Liver (tissue), 9 donors: ENCODE measurements around the gene FAM185A. TPM values are rescaled to one million over a fixed set of nuclear protein-coding genes. Genes with fewer than 3 reads are reported as not detected.

Experiments used
- DNase-seq: peaks from one replicate; pipeline ENCODE4 v3.0.0-alpha.2; 2017; ENCODE audit warnings: low spot score
- H3K27ac ChIP-seq, 2 donors: one replicate each; pipeline ENCODE4 v1.7.0; 2013; ENCODE audit warnings: inconsistent platforms in 2 of 2, low read length in 2 of 2, control low read depth in 1 of 2, low read depth in 1 of 2, mild to moderate bottlenecking in 1 of 2
- H3K27me3 ChIP-seq, 4 donors: one replicate each; pipeline versions ENCODE4 v1.6.1 to v1.7.0; 2013; ENCODE audit warnings: low read length in 3 of 4, inconsistent platforms in 1 of 4, mild to moderate bottlenecking in 1 of 4, moderate library complexity in 1 of 4; ENCODE audit not compliant: control insufficient read depth in 4 of 4, insufficient read depth in 4 of 4
- H3K36me3 ChIP-seq, 4 donors: one replicate each; pipeline versions ENCODE4 v1.6.1 to v1.7.0; 2013; ENCODE audit warnings: low read length in 3 of 4, mild to moderate bottlenecking in 3 of 4, low read depth in 1 of 4, moderate library complexity in 1 of 4; ENCODE audit not compliant: control insufficient read depth in 4 of 4, insufficient read depth in 3 of 4
- H3K4me1 ChIP-seq, 4 donors: one replicate each; pipeline versions ENCODE4 v1.6.1 to v1.7.0; 2013; ENCODE audit warnings: low read length in 3 of 4, mild to moderate bottlenecking in 3 of 4, moderate library complexity in 1 of 4; ENCODE audit not compliant: control insufficient read depth in 4 of 4, insufficient read depth in 4 of 4
- H3K4me3 ChIP-seq, 3 donors: one replicate each; pipeline versions ENCODE4 v1.6.1 to v1.7.0; 2013; ENCODE audit warnings: low read length in 3 of 3, control low read depth in 1 of 3, low read depth in 1 of 3, mild to moderate bottlenecking in 1 of 3
- H3K9ac ChIP-seq, 2 donors: one replicate each; pipeline ENCODE4 v1.7.0; 2013; ENCODE audit warnings: low read length in 2 of 2, mild to moderate bottlenecking in 2 of 2, moderate library complexity in 2 of 2, control low read depth in 1 of 2, low read depth in 1 of 2
- H3K9me3 ChIP-seq, 4 donors: one replicate each; pipeline versions ENCODE4 v1.6.1 to v1.7.0; 2013; ENCODE audit warnings: low read length in 3 of 4; ENCODE audit not compliant: control insufficient read depth in 4 of 4
- EGR1 ChIP-seq, 2 donors: IDR thresholded peaks; 2 replicates each; pipeline ENCODE4 v1.6.1; 2016 to 2018; ENCODE audit warnings: antibody characterized with exemption in 2 of 2, low read depth in 2 of 2
- FOXA1 ChIP-seq: IDR thresholded peaks from 2 replicates; pipeline ENCODE4 v1.6.1; 2016; ENCODE audit warnings: antibody characterized with exemption
- FOXA2 ChIP-seq: IDR thresholded peaks from 2 replicates; pipeline ENCODE4 v1.6.1; 2016; ENCODE audit warnings: antibody characterized with exemption
- GABPA ChIP-seq, 2 donors: IDR thresholded peaks in 1 of 2; conservative IDR thresholded peaks in 1 of 2; 2 replicates each; pipeline ENCODE4 v1.6.1; 2016; ENCODE audit warnings: antibody characterized with exemption in 2 of 2, mild to moderate bottlenecking in 1 of 2, moderate library complexity in 1 of 2
- HNF4A ChIP-seq, 2 donors: conservative IDR thresholded peaks; 2 replicates each; pipeline ENCODE4 v1.6.1; 2016; ENCODE audit warnings: antibody characterized with exemption in 2 of 2, mild to moderate bottlenecking in 2 of 2
- HNF4G ChIP-seq: IDR thresholded peaks from 2 replicates; pipeline ENCODE4 v1.6.1; 2016; ENCODE audit warnings: antibody characterized with exemption
- JUND ChIP-seq, 2 donors: IDR thresholded peaks; 2 replicates each; pipeline ENCODE4 v1.6.1; 2016; ENCODE audit warnings: antibody characterized with exemption in 2 of 2
- NR2F2 ChIP-seq: IDR thresholded peaks from 2 replicates; pipeline ENCODE4 v1.6.1; 2016; ENCODE audit warnings: antibody characterized with exemption
- RAD21 ChIP-seq, 2 donors: IDR thresholded peaks; 2 replicates each; pipeline ENCODE4 v1.6.1; 2016; ENCODE audit warnings: antibody characterized with exemption in 2 of 2, mild to moderate bottlenecking in 2 of 2
- RXRA ChIP-seq, 2 donors: IDR thresholded peaks; 2 replicates each; pipeline ENCODE4 v1.6.1; 2017 to 2018; ENCODE audit warnings: antibody characterized with exemption in 2 of 2, mild to moderate bottlenecking in 1 of 2
- SP1 ChIP-seq: IDR thresholded peaks from 2 replicates; pipeline ENCODE4 v1.6.1; 2018; ENCODE audit warnings: antibody characterized with exemption, mild to moderate bottlenecking
- TAF1 ChIP-seq: conservative IDR thresholded peaks from 2 replicates; pipeline ENCODE4 v1.6.1; 2016; ENCODE audit warnings: antibody characterized with exemption, mild to moderate bottlenecking
- YY1 ChIP-seq: IDR thresholded peaks from 2 replicates; pipeline ENCODE4 v1.6.1; 2016; ENCODE audit warnings: antibody characterized with exemption, mild to moderate bottlenecking
- WGBS: extraction: QIAGEN DNeasy Blood & Tissue Kit; methylation state at CpG from one replicate; pipeline ENCODE4 v1.1.7; 2013; 5-methylcytosine and 5-hydroxymethylcytosine counted together
- polyA plus RNA-seq, 2 donors: library from polyadenylated mRNA; stranded (reverse) in 1 of 2; unstranded in 1 of 2; fragments of 200-250 nt in 1 of 2; fragments of >200 nt in 1 of 2; fragmentation: Nextera tagmentation in 1 of 2; extraction: Ambion mirVana in 1 of 2; gene quantifications; one replicate each; pipeline versions ENCODE4 v1.2.1 to v1.2.3, GENCODE V29; 2013 to 2015
- total RNA-seq, 2 donors: library from RNA; depleted of rRNA; stranded (reverse); fragments of >200 nt; gene quantifications; one replicate each; pipeline ENCODE4 v1.2.3, GENCODE V29; 2014
- TF ChIP-seq, protein P1 (sequence below): fragments of 150-350 bp; IDR thresholded peaks from 2 replicates; pipeline ENCODE4 v1.5.1; 2017; ENCODE audit warnings: improper control_type of control experiment, low read depth, low read length; ENCODE audit not compliant: missing input control
- TF ChIP-seq, protein P2 (sequence below): IDR thresholded peaks from 2 replicates; pipeline ENCODE4 v1.6.1; 2016; ENCODE audit warnings: antibody characterized with exemption
- TF ChIP-seq, protein P3 (sequence below): IDR thresholded peaks from 2 replicates; pipeline ENCODE4 v1.6.1; 2016; ENCODE audit warnings: antibody characterized with exemption
- TF ChIP-seq, protein P4 (sequence below): IDR thresholded peaks from 2 replicates; pipeline ENCODE4 v1.6.1; 2016; ENCODE audit warnings: antibody characterized with exemption
- TF ChIP-seq, protein P5 (sequence below): IDR thresholded peaks from 2 replicates; pipeline ENCODE4 v1.6.1; 2016; ENCODE audit warnings: antibody characterized with exemption, mild to moderate bottlenecking
- donor health status: healthy.
- donor health status: healthy.
- donor health status: healthy.
- donor health status: healthy.
- donor health status: healthy.

The FAM185A gene
- total and polyA plus RNA-seq, 4 donors = 6.3 to 20.7 (median 7.3) TPM

DNA sequence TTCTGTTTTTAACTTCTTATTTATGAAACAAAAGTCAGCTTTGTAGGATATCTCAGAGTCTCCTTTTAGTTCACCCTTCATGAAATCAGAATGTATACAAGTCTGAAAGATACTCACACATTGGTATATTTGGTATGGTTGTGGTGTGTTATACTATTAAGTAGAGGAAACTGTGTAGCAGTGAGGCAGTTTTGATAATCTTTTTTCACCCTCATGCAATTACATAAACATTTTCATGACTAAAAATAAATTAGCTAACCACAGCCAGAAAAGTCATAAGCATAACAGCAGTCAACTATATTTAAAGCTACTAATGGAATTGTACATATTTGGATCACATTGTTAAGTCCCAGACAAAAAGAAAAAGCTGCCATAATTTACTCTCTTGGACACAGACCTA, 62.1 kb downstream of the FAM185A start (continued):
- TF ChIP-seq, protein P1, sequence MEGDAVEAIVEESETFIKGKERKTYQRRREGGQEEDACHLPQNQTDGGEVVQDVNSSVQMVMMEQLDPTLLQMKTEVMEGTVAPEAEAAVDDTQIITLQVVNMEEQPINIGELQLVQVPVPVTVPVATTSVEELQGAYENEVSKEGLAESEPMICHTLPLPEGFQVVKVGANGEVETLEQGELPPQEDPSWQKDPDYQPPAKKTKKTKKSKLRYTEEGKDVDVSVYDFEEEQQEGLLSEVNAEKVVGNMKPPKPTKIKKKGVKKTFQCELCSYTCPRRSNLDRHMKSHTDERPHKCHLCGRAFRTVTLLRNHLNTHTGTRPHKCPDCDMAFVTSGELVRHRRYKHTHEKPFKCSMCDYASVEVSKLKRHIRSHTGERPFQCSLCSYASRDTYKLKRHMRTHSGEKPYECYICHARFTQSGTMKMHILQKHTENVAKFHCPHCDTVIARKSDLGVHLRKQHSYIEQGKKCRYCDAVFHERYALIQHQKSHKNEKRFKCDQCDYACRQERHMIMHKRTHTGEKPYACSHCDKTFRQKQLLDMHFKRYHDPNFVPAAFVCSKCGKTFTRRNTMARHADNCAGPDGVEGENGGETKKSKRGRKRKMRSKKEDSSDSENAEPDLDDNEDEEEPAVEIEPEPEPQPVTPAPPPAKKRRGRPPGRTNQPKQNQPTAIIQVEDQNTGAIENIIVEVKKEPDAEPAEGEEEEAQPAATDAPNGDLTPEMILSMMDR = no peak

DNA sequence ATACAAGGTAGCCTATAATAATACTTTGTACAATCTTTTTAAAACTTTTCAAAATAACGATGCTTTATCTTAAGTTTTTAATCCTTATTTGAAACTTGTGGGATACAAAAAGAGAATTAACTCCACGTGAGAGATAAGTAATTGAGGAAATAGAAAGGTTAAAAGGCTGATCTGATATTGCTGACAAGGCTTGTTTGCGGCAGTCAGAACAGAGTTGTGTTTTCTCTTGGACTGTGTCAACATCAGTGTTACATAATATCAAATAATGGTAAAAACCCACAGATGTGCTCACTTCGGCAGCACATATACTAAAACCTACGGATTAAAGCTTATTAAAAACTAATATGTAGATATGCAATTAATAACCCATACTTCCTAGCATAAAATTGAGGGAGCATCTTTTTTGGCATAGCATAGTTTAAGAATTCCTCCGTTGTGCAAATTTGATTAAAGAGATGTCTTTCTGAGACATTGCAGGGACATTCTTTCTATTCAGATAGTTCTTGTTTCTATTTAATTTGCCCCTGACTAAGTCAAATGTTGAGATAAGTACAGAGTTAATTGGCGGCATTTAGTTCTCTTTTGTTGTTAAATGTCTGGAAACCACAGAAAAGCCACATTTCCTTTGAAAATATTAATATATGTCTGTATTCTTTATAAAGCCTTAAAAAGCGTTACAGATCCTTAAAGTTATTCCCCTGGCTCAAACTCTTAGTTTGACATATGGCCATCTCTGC, 63.3 kb downstream of the FAM185A start:
- TF ChIP-seq FOXA1 (peak; percentile 98), HNF4G (no peak), EGR1 (IDR thresholded peaks at IDR 0.05; ENCODE audit: low read depth in 2 of 2) (no peak), RAD21 (IDR thresholded peaks at IDR 0.05) (peak; percentile 38 to 43), FOXA2 (peak; percentile 99), HNF4A (conservative IDR thresholded peaks at IDR 0.05) (peak; percentile 46 to 76), YY1 (peak; percentile 74), SP1 (peak; percentile 27), NR2F2 (peak; percentile 47), TAF1 (no peak), RXRA (IDR thresholded peaks at IDR 0.05) (peak; percentile 46 to 88), JUND (IDR thresholded peaks at IDR 0.05) (peak; percentile 43 to 53), GABPA (IDR thresholded peaks at IDR 0.05 in 1 of 2, conservative IDR thresholded peaks at IDR 0.05 in 1 of 2) (peak in 1 of 2 donors; percentile 24)
- TF ChIP-seq, protein P2, sequence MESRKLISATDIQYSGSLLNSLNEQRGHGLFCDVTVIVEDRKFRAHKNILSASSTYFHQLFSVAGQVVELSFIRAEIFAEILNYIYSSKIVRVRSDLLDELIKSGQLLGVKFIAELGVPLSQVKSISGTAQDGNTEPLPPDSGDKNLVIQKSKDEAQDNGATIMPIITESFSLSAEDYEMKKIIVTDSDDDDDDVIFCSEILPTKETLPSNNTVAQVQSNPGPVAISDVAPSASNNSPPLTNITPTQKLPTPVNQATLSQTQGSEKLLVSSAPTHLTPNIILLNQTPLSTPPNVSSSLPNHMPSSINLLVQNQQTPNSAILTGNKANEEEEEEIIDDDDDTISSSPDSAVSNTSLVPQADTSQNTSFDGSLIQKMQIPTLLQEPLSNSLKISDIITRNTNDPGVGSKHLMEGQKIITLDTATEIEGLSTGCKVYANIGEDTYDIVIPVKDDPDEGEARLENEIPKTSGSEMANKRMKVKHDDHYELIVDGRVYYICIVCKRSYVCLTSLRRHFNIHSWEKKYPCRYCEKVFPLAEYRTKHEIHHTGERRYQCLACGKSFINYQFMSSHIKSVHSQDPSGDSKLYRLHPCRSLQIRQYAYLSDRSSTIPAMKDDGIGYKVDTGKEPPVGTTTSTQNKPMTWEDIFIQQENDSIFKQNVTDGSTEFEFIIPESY = peak; percentile 62
- TF ChIP-seq, protein P3, sequence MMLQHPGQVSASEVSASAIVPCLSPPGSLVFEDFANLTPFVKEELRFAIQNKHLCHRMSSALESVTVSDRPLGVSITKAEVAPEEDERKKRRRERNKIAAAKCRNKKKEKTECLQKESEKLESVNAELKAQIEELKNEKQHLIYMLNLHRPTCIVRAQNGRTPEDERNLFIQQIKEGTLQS = no peak
- TF ChIP-seq, protein P1 = no peak
- TF ChIP-seq, protein P4, sequence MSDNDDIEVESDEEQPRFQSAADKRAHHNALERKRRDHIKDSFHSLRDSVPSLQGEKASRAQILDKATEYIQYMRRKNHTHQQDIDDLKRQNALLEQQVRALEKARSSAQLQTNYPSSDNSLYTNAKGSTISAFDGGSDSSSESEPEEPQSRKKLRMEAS = peak; percentile 82
- TF ChIP-seq, protein P5, sequence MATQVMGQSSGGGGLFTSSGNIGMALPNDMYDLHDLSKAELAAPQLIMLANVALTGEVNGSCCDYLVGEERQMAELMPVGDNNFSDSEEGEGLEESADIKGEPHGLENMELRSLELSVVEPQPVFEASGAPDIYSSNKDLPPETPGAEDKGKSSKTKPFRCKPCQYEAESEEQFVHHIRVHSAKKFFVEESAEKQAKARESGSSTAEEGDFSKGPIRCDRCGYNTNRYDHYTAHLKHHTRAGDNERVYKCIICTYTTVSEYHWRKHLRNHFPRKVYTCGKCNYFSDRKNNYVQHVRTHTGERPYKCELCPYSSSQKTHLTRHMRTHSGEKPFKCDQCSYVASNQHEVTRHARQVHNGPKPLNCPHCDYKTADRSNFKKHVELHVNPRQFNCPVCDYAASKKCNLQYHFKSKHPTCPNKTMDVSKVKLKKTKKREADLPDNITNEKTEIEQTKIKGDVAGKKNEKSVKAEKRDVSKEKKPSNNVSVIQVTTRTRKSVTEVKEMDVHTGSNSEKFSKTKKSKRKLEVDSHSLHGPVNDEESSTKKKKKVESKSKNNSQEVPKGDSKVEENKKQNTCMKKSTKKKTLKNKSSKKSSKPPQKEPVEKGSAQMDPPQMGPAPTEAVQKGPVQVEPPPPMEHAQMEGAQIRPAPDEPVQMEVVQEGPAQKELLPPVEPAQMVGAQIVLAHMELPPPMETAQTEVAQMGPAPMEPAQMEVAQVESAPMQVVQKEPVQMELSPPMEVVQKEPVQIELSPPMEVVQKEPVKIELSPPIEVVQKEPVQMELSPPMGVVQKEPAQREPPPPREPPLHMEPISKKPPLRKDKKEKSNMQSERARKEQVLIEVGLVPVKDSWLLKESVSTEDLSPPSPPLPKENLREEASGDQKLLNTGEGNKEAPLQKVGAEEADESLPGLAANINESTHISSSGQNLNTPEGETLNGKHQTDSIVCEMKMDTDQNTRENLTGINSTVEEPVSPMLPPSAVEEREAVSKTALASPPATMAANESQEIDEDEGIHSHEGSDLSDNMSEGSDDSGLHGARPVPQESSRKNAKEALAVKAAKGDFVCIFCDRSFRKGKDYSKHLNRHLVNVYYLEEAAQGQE = peak; percentile 38
- H3K9me3 ChIP-seq = no peaks in the 10 kb centered on the region
- peak overlapping the region in 1 of 2 donors; percentile 49 for H3K9ac ChIP-seq
- H3K27me3 ChIP-seq = no peaks in the 10 kb centered on the region
- no peak for DNase-seq
- peaks cover 4 to 27% (median 23%) of the 10 kb centered on the region in 4 donors for H3K4me1 ChIP-seq
- peak overlapping the region in 1 of 3 donors; percentile 46 for H3K4me3 ChIP-seq
- H3K36me3 ChIP-seq = no peaks in the 10 kb centered on the region
- WGBS = 20% methylated on average over 8 of the region's 8 CpGs
- peak overlapping the region; percentile 25 to 43 for H3K27ac ChIP-seq
